CD4-positive, alpha-beta T cell treated with Interleukin-1 beta for 1 hour (primary cell): ENCODE measurements around the gene SLC30A4.
"Not testable (repeated sequence)": the region's sequence is repeated elsewhere in the genome, so short reads cannot be mapped to it uniquely, and the experiment has no call there.

ENCODE experiments used
- DNase-seq, 2 donors: peaks; one replicate each; pipeline ENCODE4 v3.0.0-alpha.2; 2020 to 2022

Gene SLC30A4

GRCh38 chr15:45507143-45507542 lies 15.4 kb downstream of the SLC30A4 start:
- DNase-seq, result not testable (repeated sequence)

GRCh38 chr15:45499426-45499825 lies 23.1 kb downstream of the SLC30A4 start:
- no peak for DNase-seq

- no peak for DNase-seq
Measured at GRCh38 chr15:45498701-45499100, 23.9 kb downstream of the SLC30A4 start.

- DNase-seq, result no peak
Measured at GRCh38 chr15:45497261-45497660, 25.3 kb downstream of the SLC30A4 start.

DNA sequence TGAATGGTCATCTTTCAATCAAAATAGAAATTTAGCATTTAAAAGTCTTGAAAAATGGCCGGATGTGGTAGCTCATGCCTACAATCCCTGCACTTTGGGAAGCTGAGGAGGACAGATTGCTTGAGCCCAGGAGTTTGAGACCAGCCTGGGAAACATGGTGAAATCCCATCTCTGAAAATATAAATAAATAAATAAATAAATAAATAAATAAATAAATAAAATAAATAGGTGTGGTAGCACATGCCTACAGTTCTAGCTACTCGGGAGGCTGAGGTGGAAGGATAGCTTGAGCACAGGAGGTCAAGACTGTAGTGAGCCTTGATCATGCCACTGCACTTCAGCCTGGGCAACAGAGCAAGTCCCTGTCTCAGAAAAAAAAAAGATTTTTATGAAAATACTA lies 25.9 kb downstream of the SLC30A4 start:
- no peak for DNase-seq

DNA sequence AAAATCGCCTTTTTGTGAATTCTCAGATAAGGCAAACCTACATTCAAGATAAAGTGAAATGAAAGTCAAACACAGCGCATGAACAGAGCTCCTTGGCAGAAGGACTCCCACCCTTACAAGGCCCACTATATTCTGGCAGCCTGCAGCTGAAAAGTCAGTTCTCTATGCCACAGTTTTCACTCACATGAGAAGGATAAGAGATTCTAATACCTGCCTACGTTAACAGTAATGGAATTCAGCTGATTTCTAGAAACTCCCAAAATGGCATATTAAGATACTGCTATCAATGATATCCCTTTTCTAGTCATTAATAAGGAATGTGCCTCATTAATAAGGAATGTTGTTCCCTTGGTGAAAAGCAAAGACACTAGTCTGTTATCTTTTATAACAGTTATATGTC lies 27.0 kb downstream of the SLC30A4 start:
- DNase-seq, result no peak

DNA sequence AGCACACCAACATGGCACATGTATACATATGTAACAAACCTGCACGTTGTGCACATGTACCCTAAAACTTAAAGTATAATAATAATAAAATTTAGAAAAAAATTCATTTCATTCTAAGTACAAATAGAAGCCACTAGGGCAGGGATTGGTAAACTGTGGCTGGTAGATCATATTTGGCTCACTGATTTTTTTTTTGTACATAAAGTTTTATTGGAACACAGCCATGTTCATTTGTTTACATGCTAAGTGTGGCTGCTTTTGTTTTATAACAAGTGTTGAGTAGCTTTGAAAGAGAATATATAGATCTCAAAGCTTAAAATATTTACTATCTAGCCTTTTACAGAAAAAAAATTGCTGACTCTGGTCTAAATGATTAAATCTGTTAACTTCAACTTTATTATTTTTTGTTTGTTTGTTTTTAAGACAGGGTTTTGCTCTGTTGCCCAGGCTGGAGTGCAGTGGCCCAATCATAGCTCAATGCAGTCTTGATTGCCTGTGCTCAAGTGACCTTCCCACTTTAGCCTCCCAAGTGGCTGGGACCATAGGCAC lies 32.8 kb downstream of the SLC30A4 start:
- DNase-seq, result no peak

DNA sequence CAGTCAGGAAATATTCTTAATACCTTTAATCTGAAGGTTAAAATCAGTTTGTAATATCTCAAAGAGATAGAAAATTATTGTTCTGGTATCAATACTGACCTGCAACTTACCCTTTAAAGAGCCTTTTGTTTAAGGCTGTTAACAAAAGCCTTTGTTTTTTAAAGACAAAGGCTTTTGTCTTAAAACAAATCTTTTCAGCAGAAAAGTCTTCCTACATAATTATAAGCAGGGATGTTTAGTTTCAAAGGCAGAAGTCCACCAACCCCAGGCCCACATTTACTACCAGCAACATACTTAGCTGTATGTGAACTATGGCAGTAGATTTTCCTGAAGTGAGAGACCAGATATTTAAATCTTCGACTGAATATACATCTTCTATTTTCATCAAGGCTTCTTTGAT lies 36.2 kb downstream of the SLC30A4 start:
- no peak for DNase-seq

- DNase-seq, result no peak
Measured at GRCh38 chr15:45481135-45481534, 41.4 kb downstream of the SLC30A4 start.

- no peak for DNase-seq
Measured at GRCh38 chr15:45476410-45476809, 46.1 kb downstream of the SLC30A4 start.

DNA sequence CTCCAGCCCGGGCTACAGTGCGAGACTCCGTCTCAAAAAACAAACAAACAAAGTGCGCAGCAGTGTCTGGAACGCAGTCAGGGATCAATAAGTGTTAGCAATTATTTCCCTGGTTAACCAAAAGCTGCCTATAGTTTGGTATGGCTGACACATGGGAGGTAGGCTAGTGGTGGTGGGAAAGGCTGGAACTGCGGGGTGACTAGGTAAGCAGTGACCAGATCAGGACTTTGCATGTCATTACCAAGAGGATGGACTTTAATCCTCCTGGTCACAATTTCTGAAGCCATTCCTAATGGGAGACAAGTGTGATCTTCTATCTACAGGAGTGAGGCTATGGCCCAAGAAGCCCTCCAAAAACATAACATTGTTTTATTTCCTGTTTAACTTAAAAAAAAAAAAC lies 47.8 kb downstream of the SLC30A4 start:
- DNase-seq, result no peak

DNA sequence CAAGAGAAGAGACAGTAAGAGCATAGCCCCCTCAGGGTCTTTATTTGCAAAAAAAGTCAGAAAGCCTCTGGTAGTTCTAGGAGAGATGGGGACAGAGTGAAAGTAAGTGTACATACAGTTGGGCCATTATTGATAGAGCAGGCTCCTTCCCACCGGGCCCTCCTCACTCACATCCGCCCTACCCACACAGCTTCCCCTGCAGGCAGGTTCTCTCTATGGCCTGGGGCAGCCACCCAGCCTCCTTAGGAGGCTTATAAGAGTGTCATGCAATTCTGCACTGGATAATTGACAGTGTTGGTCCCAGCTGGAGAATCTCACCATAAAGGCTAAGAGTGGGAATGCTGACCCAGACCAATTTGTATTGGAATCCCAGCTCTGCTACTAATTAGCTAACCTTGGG lies 49.5 kb downstream of the SLC30A4 start:
- DNase-seq, result no peak

GRCh38 chr15:45471151-45471550 lies 51.4 kb downstream of the SLC30A4 start:
- DNase-seq, result no peak

DNA sequence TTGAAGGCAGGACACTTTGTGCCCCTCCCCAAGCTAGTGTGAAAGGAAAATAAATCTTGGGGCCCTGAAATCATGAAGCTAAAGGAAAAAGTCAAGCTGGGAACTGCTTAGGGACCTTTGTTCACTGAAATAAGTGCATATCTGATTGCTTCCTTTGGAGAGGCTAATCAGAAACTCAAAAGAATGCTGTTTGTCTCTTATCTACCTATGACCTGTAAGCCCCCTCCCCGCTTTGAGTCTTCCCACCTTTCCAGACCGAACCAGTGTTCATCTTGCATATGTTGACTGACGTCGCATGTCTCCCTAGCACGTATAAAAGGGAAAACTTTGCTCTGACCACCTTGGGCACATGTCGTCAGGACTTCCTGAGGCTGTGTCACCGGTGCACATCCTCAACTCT lies 53.1 kb downstream of the SLC30A4 start:
- no peak for DNase-seq

- no peak for DNase-seq
Measured at GRCh38 chr15:45469027-45469426, 53.5 kb downstream of the SLC30A4 start.

GRCh38 chr15:45468294-45468693 lies 54.3 kb downstream of the SLC30A4 start:
- no peak for DNase-seq

DNA sequence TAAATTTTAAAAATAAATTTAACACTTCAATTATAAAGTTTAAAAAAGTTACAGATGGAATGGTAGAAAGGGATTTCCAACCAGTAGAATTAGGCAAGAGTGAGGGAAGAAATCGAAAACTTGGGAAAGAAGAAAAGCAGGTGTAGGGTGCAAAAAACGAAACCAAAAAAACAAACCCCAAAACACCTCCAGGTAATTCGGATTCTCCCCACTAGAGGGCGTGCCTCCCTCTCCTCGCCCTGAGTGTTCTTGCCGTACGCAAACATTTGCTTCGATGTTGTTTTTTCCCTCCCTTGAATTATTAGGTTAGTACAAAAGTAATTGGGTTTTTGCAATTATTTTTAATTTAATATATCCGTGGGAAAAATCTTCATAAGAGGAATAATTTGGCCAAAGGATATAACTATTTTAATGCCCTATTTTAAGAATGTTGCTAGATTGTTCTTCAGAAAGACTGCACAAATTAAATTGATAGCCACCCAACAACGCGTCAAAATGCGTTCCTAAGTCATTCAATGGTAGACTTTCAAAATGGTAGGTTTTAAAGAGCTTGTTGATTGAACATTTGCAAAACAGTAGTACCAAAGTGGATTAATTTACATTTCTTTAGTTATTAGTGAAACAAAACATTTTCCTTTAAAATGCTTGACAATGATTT lies 63.7 kb downstream of the SLC30A4 start:
- peak; percentile 73 to 84 for DNase-seq

GRCh38 chr15:45457641-45458539 lies 64.7 kb downstream of the SLC30A4 start:
- DNase-seq, result peak; percentile 74 to 88

GRCh38 chr15:45457220-45457619 lies 65.3 kb downstream of the SLC30A4 start:
- no peak for DNase-seq

GRCh38 chr15:45456212-45457106 lies 66.1 kb downstream of the SLC30A4 start:
- peak; percentile 76 to 85 for DNase-seq

DNA sequence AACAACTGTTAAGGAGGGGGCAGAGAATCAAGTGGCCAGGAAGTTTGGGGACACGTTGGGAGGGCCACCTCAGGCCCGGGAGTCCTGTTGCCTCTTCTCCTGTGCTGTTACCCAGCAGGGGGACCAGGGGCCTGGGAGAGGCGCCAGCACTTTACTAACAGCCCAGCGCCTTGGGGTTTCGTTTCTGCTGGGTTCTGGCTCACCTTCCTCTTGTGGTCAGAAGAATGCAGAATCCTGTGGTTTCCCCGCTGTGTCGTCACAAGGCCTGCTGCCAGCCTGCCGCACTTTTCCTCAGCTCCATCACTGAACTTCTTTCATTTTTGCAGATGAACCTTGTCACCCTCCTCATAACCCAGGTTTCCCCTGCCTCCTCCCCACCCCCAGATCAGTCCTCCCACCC lies 67.7 kb downstream of the SLC30A4 start:
- DNase-seq, result peak; percentile 79 to 84

GRCh38 chr15:45451265-45451664 lies 71.3 kb downstream of the SLC30A4 start:
- DNase-seq, result no peak
